OCI-LY7 (cell line): ENCODE results near the gene RNU6-9.

ENCODE experiments used
- CTCF ChIP-seq: fragments of 200-600 bp; sonication (generic); conservative IDR thresholded peaks from 2 replicates; pipeline ENCODE4 v1.5.1; 2014; ENCODE audit warnings: mild to moderate bottlenecking, antibody characterized with exemption, low read length, moderate library complexity, mixed read lengths
- EZH2phosphoT487 ChIP-seq: fragments of 200-600 bp; sonication (generic); IDR thresholded peaks from 2 replicates; pipeline ENCODE4 v1.6.1; 2018; ENCODE audit warnings: low read depth, borderline replicate concordance, mild to moderate bottlenecking, mixed run types, antibody characterized with exemption, low read length, moderate library complexity, mixed read lengths

- TF ChIP-seq EZH2phosphoT487 (no peak), CTCF (no peak)
Measured at GRCh38 chr19:929203-929890, 36.1 kb downstream of the RNU6-9 start.
